ENCODE measurements around the gene IVNS1ABP. TPM values are rescaled to one million over a fixed set of nuclear protein-coding genes. Genes with fewer than 3 reads are reported as not detected.

Gene IVNS1ABP
- total RNA-seq, 2 donors from 2014 or later = 44.4 to 58.8 TPM

GRCh38 chr1:185355947-185356346, 38.9 kb upstream of the IVNS1ABP start:
- no peaks in the 10 kb centered on the region for H3K4me1 ChIP-seq (replicated peaks)
- no peaks in the 10 kb centered on the region for H3K27me3 ChIP-seq (replicated peaks; ENCODE audit: insufficient read depth)
- no peaks in the 10 kb centered on the region for H3K9me3 ChIP-seq
- no peak for TF ChIP-seq POLR2A (IDR thresholded peaks at IDR 0.05)
- no peak for TF ChIP-seq CTCF (IDR thresholded peaks at IDR 0.05)
- TF ChIP-seq POLR2AphosphoS5 (IDR thresholded peaks at IDR 0.05) = no peak
- no peaks in the 10 kb centered on the region for H3K36me3 ChIP-seq
- intact Hi-C loops (cut with DNase I) = no loop called here
- H3K27ac ChIP-seq = no peak overlapping the region
- DNase-seq (ENCODE audit: low spot score) = no peak
- H3K4me3 ChIP-seq = no peak overlapping the region
- WGBS = 86% methylated on average over 2 of the region's 2 CpGs

GRCh38 chr1:185353124-185353523, 36.1 kb upstream of the IVNS1ABP start:
- Histone ChIP-seq H3K27ac (no peak overlapping the region), H3K27me3 (replicated peaks; ENCODE audit: insufficient read depth) (no peaks in the 10 kb centered on the region), H3K36me3 (no peaks in the 10 kb centered on the region), H3K4me3 (no peak overlapping the region), H3K4me1 (replicated peaks) (no peaks in the 10 kb centered on the region), H3K9me3 (no peaks in the 10 kb centered on the region)
- intact Hi-C loops (cut with DNase I) = no loop called here
- no peak for TF ChIP-seq CTCF (IDR thresholded peaks at IDR 0.05)
- no peak for TF ChIP-seq POLR2A (IDR thresholded peaks at IDR 0.05)
- no peak for TF ChIP-seq POLR2AphosphoS5 (IDR thresholded peaks at IDR 0.05)
- DNase-seq (ENCODE audit: low spot score) = no peak
- WGBS = 70% methylated on average over 4 of the region's 4 CpGs

GRCh38 chr1:185351734-185352466, 34.9 kb upstream of the IVNS1ABP start:
- 89% methylated on average over 2 of the region's 2 CpGs for WGBS
- Histone ChIP-seq H3K9me3 (no peaks in the 10 kb centered on the region), H3K4me1 (replicated peaks) (no peaks in the 10 kb centered on the region), H3K27ac (no peak overlapping the region), H3K27me3 (replicated peaks; ENCODE audit: insufficient read depth) (no peaks in the 10 kb centered on the region), H3K36me3 (no peaks in the 10 kb centered on the region), H3K4me3 (no peak overlapping the region)
- no peak for TF ChIP-seq CTCF (IDR thresholded peaks at IDR 0.05)
- TF ChIP-seq POLR2A (IDR thresholded peaks at IDR 0.05) = no peak
- TF ChIP-seq POLR2AphosphoS5 (IDR thresholded peaks at IDR 0.05) = no peak
- DNase-seq (ENCODE audit: low spot score) = no peak
- intact Hi-C loops (cut with DNase I) = no loop called here

GRCh38 chr1:185350027-185350442, 33.0 kb upstream of the IVNS1ABP start:
- Histone ChIP-seq H3K4me3 (no peak overlapping the region), H3K36me3 (no peaks in the 10 kb centered on the region), H3K27ac (no peak overlapping the region), H3K27me3 (replicated peaks; ENCODE audit: insufficient read depth) (no peaks in the 10 kb centered on the region), H3K4me1 (replicated peaks) (no peaks in the 10 kb centered on the region), H3K9me3 (no peaks in the 10 kb centered on the region)
- DNase-seq (ENCODE audit: low spot score) = no peak
- intact Hi-C loops (cut with DNase I) = no loop called here
- TF ChIP-seq POLR2A (IDR thresholded peaks at IDR 0.05) (no peak), POLR2AphosphoS5 (IDR thresholded peaks at IDR 0.05) (no peak), CTCF (IDR thresholded peaks at IDR 0.05) (no peak)
- WGBS = 59% methylated on average over 2 of the region's 2 CpGs

GRCh38 chr1:185349556-185349955, 32.5 kb upstream of the IVNS1ABP start:
- Histone ChIP-seq H3K4me1 (replicated peaks) (no peaks in the 10 kb centered on the region), H3K36me3 (no peaks in the 10 kb centered on the region), H3K27me3 (replicated peaks; ENCODE audit: insufficient read depth) (no peaks in the 10 kb centered on the region), H3K27ac (no peak overlapping the region), H3K4me3 (no peak overlapping the region), H3K9me3 (no peaks in the 10 kb centered on the region)
- intact Hi-C loops (cut with DNase I) = no loop called here
- DNase-seq (ENCODE audit: low spot score) = no peak
- WGBS = 43% methylated on average over 2 of the region's 2 CpGs
- TF ChIP-seq CTCF (IDR thresholded peaks at IDR 0.05) (no peak), POLR2AphosphoS5 (IDR thresholded peaks at IDR 0.05) (no peak), POLR2A (IDR thresholded peaks at IDR 0.05) (no peak)

Data from prostate gland (tissue), 2 donors.